Measurements from ENCODE around the gene NAT16.

The NAT16 gene

GRCh38 chr7:101165075-101165957, 14.8 kb downstream of the NAT16 start, which contains the start of gene VGF:
Gene VGF (minus strand): TSS chr7:101165569. CDS start chr7:101164843, 726 bp downstream.
- Histone ChIP-seq H3K27ac (ENCODE audit: insufficient read depth, low read depth, low read length, poor library complexity, severe bottlenecking) (no peak within 1 kb of the TSS), H3K4me3 (ENCODE audit: insufficient read depth, low read depth, low read length) (peak within 1 kb of the TSS; percentile 35), H3K4me1 (ENCODE audit: control insufficient read depth, insufficient read depth, low read length) (peaks cover 61% of the 10 kb centered on the region), H3K36me3 (ENCODE audit: control insufficient read depth, insufficient read depth, low read length) (no peaks in the 10 kb centered on the region), H3K9me3 (ENCODE audit: control insufficient read depth, low read length) (no peaks in the 10 kb centered on the region), H3K27me3 (ENCODE audit: control insufficient read depth, insufficient read depth, low read length, poor library complexity, severe bottlenecking) (peaks cover 93% of the 10 kb centered on the region)
- 1% methylated on average over 74 of the region's 74 CpGs for WGBS, 2 experiments

- 1% methylated on average over 75 of the region's 75 CpGs for WGBS, 2 experiments
- H3K27ac ChIP-seq (ENCODE audit: insufficient read depth, low read depth, low read length, poor library complexity, severe bottlenecking) = no peak overlapping the region
- peaks cover 57% of the 10 kb centered on the region for H3K4me1 ChIP-seq (ENCODE audit: control insufficient read depth, insufficient read depth, low read length)
- no peaks in the 10 kb centered on the region for H3K9me3 ChIP-seq (ENCODE audit: control insufficient read depth, low read length)
- peak overlapping the region; percentile 35 for H3K4me3 ChIP-seq (ENCODE audit: insufficient read depth, low read depth, low read length)
- peaks cover 82% of the 10 kb centered on the region for H3K27me3 ChIP-seq (ENCODE audit: control insufficient read depth, insufficient read depth, low read length, poor library complexity, severe bottlenecking)
- H3K36me3 ChIP-seq (ENCODE audit: control insufficient read depth, insufficient read depth, low read length) = no peaks in the 10 kb centered on the region
These were observed 15.8 kb downstream of the NAT16 start for GRCh38 chr7:101164071-101164840.

- peaks cover 74% of the 10 kb centered on the region for H3K27me3 ChIP-seq (ENCODE audit: control insufficient read depth, insufficient read depth, low read length, poor library complexity, severe bottlenecking)
These were observed 16.6 kb downstream of the NAT16 start for GRCh38 chr7:101163279-101164070.

GRCh38 chr7:101162551-101163278, 17.4 kb downstream of the NAT16 start:
- H3K36me3 ChIP-seq (ENCODE audit: control insufficient read depth, insufficient read depth, low read length) = no peaks in the 10 kb centered on the region
- H3K27ac ChIP-seq (ENCODE audit: insufficient read depth, low read depth, low read length, poor library complexity, severe bottlenecking) = peak overlapping the region; percentile 22
- peaks cover 51% of the 10 kb centered on the region for H3K4me1 ChIP-seq (ENCODE audit: control insufficient read depth, insufficient read depth, low read length)
- no peaks in the 10 kb centered on the region for H3K9me3 ChIP-seq (ENCODE audit: control insufficient read depth, low read length)
- H3K4me3 ChIP-seq (ENCODE audit: insufficient read depth, low read depth, low read length) = peak overlapping the region; percentile 32
- peaks cover 67% of the 10 kb centered on the region for H3K27me3 ChIP-seq (ENCODE audit: control insufficient read depth, insufficient read depth, low read length, poor library complexity, severe bottlenecking)
- WGBS, 2 experiments = 0 to 1% methylated on average over 74 of the region's 74 CpGs

More at GRCh38 chr7:101163279-101164070, 16.6 kb downstream of the NAT16 start:
- no peaks in the 10 kb centered on the region for H3K36me3 ChIP-seq (ENCODE audit: control insufficient read depth, insufficient read depth, low read length)
- H3K4me3 ChIP-seq (ENCODE audit: insufficient read depth, low read depth, low read length) = peak overlapping the region; percentile 35
- no peak overlapping the region for H3K27ac ChIP-seq (ENCODE audit: insufficient read depth, low read depth, low read length, poor library complexity, severe bottlenecking)
- no peaks in the 10 kb centered on the region for H3K9me3 ChIP-seq (ENCODE audit: control insufficient read depth, low read length)
- WGBS, 2 experiments = 0% methylated on average over 92 of the region's 92 CpGs
- peaks cover 57% of the 10 kb centered on the region for H3K4me1 ChIP-seq (ENCODE audit: control insufficient read depth, insufficient read depth, low read length)

GRCh38 chr7:101161692-101162471, 18.2 kb downstream of the NAT16 start:
- Histone ChIP-seq H3K27me3 (ENCODE audit: control insufficient read depth, insufficient read depth, low read length, poor library complexity, severe bottlenecking) (peaks cover 58% of the 10 kb centered on the region), H3K4me1 (ENCODE audit: control insufficient read depth, insufficient read depth, low read length) (peaks cover 42% of the 10 kb centered on the region), H3K36me3 (ENCODE audit: control insufficient read depth, insufficient read depth, low read length) (no peaks in the 10 kb centered on the region), H3K4me3 (ENCODE audit: insufficient read depth, low read depth, low read length) (no peak overlapping the region), H3K27ac (ENCODE audit: insufficient read depth, low read depth, low read length, poor library complexity, severe bottlenecking) (peak overlapping the region; percentile 22), H3K9me3 (ENCODE audit: control insufficient read depth, low read length) (no peaks in the 10 kb centered on the region)
- whole genome bisulfite sequencing, 2 experiments = 47 to 51% methylated on average over 16 to 17 of the region's 17 CpGs

- H3K36me3 ChIP-seq (ENCODE audit: control insufficient read depth, insufficient read depth, low read length) = no peaks in the 10 kb centered on the region
- no peak overlapping the region for H3K4me3 ChIP-seq (ENCODE audit: insufficient read depth, low read depth, low read length)
- H3K27ac ChIP-seq (ENCODE audit: insufficient read depth, low read depth, low read length, poor library complexity, severe bottlenecking) = no peak overlapping the region
- peaks cover 34% of the 10 kb centered on the region for H3K4me1 ChIP-seq (ENCODE audit: control insufficient read depth, insufficient read depth, low read length)
- peaks cover 49% of the 10 kb centered on the region for H3K27me3 ChIP-seq (ENCODE audit: control insufficient read depth, insufficient read depth, low read length, poor library complexity, severe bottlenecking)
- no peaks in the 10 kb centered on the region for H3K9me3 ChIP-seq (ENCODE audit: control insufficient read depth, low read length)
These were observed 19.2 kb downstream of the NAT16 start for GRCh38 chr7:101160910-101161309.

GRCh38 chr7:101159696-101160674, 20.1 kb downstream of the NAT16 start:
- WGBS, 2 experiments = 58 to 59% methylated on average over 30 to 31 of the region's 31 CpGs
- peaks cover 35% of the 10 kb centered on the region for H3K4me1 ChIP-seq (ENCODE audit: control insufficient read depth, insufficient read depth, low read length)

GRCh38 chr7:101156866-101157589, 23.1 kb downstream of the NAT16 start:
- Histone ChIP-seq H3K27me3 (ENCODE audit: control insufficient read depth, insufficient read depth, low read length, poor library complexity, severe bottlenecking) (peaks cover 11% of the 10 kb centered on the region), H3K4me3 (ENCODE audit: insufficient read depth, low read depth, low read length) (no peak overlapping the region), H3K36me3 (ENCODE audit: control insufficient read depth, insufficient read depth, low read length) (no peaks in the 10 kb centered on the region), H3K27ac (ENCODE audit: insufficient read depth, low read depth, low read length, poor library complexity, severe bottlenecking) (no peak overlapping the region), H3K9me3 (ENCODE audit: control insufficient read depth, low read length) (no peaks in the 10 kb centered on the region), H3K4me1 (ENCODE audit: control insufficient read depth, insufficient read depth, low read length) (peaks cover 12% of the 10 kb centered on the region)
- WGBS, 2 experiments = 87% methylated on average over 14 of the region's 14 CpGs

More at GRCh38 chr7:101159696-101160674, 20.1 kb downstream of the NAT16 start:
- Histone ChIP-seq H3K4me3 (ENCODE audit: insufficient read depth, low read depth, low read length) (no peak overlapping the region), H3K36me3 (ENCODE audit: control insufficient read depth, insufficient read depth, low read length) (no peaks in the 10 kb centered on the region), H3K9me3 (ENCODE audit: control insufficient read depth, low read length) (no peaks in the 10 kb centered on the region), H3K27ac (ENCODE audit: insufficient read depth, low read depth, low read length, poor library complexity, severe bottlenecking) (no peak overlapping the region), H3K27me3 (ENCODE audit: control insufficient read depth, insufficient read depth, low read length, poor library complexity, severe bottlenecking) (peaks cover 39% of the 10 kb centered on the region)

Measured in ectodermal cell (in vitro differentiated cells).